ENCODE data around the gene VWDE. TPM values are rescaled to one million over a fixed set of nuclear protein-coding genes. Genes with fewer than 3 reads are reported as not detected.

Gene VWDE
- total RNA-seq, 1 donor, result 0.09 TPM

GRCh38 chr7:12328888-12329770, 74.5 kb downstream of the VWDE start:
- no peak overlapping the region for H3K4me3 ChIP-seq (ENCODE audit: low read depth, low read length)
- TF ChIP-seq, protein P1, sequence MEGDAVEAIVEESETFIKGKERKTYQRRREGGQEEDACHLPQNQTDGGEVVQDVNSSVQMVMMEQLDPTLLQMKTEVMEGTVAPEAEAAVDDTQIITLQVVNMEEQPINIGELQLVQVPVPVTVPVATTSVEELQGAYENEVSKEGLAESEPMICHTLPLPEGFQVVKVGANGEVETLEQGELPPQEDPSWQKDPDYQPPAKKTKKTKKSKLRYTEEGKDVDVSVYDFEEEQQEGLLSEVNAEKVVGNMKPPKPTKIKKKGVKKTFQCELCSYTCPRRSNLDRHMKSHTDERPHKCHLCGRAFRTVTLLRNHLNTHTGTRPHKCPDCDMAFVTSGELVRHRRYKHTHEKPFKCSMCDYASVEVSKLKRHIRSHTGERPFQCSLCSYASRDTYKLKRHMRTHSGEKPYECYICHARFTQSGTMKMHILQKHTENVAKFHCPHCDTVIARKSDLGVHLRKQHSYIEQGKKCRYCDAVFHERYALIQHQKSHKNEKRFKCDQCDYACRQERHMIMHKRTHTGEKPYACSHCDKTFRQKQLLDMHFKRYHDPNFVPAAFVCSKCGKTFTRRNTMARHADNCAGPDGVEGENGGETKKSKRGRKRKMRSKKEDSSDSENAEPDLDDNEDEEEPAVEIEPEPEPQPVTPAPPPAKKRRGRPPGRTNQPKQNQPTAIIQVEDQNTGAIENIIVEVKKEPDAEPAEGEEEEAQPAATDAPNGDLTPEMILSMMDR (IDR thresholded peaks at IDR 0.05; ENCODE audit: insufficient read depth, low read length), result no peak
- no peak for DNase-seq (ENCODE audit: low read depth)

DNA sequence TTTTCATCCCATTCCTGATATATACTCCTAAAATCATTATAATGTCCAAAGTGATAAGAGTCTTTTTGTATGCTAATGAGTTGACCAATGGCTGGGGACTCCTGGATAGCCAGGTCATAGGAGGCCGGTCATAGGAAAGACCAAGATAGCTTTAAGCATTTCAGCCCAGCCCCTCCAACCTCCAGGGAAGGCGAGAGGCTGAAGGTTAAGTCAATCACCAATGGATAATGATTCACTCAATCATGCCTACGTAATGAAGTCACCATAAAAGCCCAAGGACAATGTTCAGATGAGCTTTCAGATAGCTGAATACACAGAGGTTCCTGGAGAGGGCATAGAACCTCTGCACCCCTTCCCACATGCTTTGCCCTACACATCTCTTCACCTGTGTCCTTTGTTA, 75.7 kb downstream of the VWDE start:
- H3K4me3 ChIP-seq (ENCODE audit: low read depth, low read length), result no peak overlapping the region
- TF ChIP-seq, protein P1 (IDR thresholded peaks at IDR 0.05; ENCODE audit: insufficient read depth, low read length), result no peak
- DNase-seq (ENCODE audit: low read depth), result no peak

DNA sequence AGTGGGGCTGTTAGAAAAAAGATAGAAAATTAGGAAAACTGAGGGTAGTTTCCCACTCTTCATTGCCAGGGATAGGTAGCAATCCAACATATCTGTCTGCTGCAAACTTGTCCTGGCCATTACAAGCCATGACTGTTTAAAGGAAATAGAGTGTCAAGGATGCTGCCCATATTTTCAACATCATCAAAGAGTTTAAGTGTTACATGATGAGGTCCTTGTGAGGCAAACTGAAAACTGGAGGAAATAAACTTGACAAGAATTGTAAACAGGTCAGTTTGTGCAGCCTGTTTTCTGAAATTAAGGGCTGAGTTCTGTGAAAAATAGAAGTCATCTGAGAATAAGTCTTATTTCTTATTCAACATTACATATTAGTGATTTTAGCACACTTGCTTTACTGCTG, 78.0 kb downstream of the VWDE start:
- TF ChIP-seq, protein P1 (IDR thresholded peaks at IDR 0.05; ENCODE audit: insufficient read depth, low read length), result no peak
- no peak for DNase-seq (ENCODE audit: low read depth)
- H3K4me3 ChIP-seq (ENCODE audit: low read depth, low read length), result no peak overlapping the region

DNA sequence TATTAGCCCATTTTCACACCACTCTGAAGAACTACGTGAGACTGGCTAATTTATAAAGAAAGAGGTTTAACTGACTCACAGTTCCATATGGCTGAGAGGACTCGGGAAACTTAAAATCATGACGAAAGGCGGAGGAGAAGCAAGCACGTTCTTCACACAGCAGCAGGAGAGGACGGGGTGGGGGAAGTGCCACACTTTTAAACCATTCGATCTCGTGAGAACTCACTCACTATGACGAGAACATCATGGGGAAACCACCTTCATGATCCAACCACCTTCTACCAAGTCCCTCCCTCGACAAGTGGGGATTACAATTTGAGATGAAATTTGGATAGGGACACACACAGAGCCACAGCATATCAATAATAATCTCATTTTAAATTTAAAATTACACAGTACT, 80.2 kb downstream of the VWDE start:
- DNase-seq (ENCODE audit: low read depth), result no peak

DNA sequence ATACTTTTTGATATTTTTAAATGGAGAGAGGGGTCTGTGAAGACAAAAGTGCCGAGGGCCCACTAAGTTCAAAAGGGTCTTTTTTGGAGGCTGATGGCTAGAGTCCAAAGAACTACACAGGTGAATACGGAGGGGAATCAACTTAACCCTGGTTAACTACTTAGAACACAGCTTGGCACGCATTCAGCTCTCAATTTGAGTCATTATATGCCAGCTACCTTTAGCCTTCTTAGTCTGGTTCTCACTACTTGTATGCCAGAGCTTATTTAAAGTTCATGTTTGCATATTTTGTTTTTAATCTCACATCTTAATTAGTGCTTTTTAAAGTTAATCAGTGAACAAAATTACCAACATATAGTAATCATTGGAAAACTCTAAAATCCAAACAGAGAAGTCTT, 80.8 kb downstream of the VWDE start:
- TF ChIP-seq, protein P1 (IDR thresholded peaks at IDR 0.05; ENCODE audit: insufficient read depth, low read length), result no peak
- peak; percentile 1 for DNase-seq (ENCODE audit: low read depth)
- no peak overlapping the region for H3K4me3 ChIP-seq (ENCODE audit: low read depth, low read length)

More for the DNA sequence above, 80.2 kb downstream of the VWDE start:
- TF ChIP-seq, protein P1 (IDR thresholded peaks at IDR 0.05; ENCODE audit: insufficient read depth, low read length), result no peak
- no peak overlapping the region for H3K4me3 ChIP-seq (ENCODE audit: low read depth, low read length)

DNA sequence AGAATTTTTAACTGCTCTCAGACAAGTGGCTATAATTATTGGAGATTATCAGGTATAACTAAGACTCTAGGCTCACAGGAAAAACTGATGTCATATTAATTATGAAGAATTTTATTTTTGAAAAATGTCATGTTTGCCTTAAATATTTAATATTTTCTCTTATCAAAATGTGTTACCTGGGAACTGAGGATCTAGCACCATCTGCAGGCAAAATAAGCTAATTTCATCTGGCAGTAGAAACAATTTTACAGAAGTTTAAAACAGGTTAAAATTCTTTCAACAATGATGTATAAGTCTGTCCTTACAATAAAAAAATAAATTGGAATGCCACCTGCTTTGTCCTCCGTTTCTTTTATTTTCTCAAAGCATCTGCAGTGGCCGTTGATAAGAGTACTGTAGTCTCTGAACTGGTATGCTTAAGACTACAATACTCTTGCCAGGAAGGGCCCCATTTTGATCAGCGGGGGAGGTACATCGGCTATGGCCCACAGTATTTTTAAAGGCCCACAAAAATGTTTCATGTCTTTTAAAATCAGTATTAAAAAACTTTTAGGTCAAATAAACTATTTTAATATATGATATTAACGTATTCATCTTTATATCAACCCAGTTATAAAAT, 81.3 kb downstream of the VWDE start:
- H3K4me3 ChIP-seq (ENCODE audit: low read depth, low read length), result no peak overlapping the region
- DNase-seq (ENCODE audit: low read depth), result peak; percentile 65
- TF ChIP-seq, protein P1 (IDR thresholded peaks at IDR 0.05; ENCODE audit: insufficient read depth, low read length), result peak; percentile 67
